Stimulated activated memory B cell treated with anti-CD40 and anti-IgM and Interleukin-4, amounts not matched to agents 10 μg/mL and 1 μg/mL and 100 μg/mL, for 72 hours (primary cell): Measurements from ENCODE around the gene CD3G.
"Not testable (repeated sequence)": the region's sequence is repeated elsewhere in the genome, so short reads cannot be mapped to it uniquely, and the experiment has no call there.

Experiments
- ATAC-seq: fragments of 150-1000 bp; cut with Tn5 transposase; 2 replicates; pipeline ENCODE4 v1.10.0; 2021
- H3K27ac Mint-ChIP-seq: one replicate; pipeline ENCODE4 v1.8.0; 2022; ENCODE audit warnings: mild to moderate bottlenecking, mixed read lengths
- H3K27me3 Mint-ChIP-seq: one replicate; pipeline ENCODE4 v1.8.0; 2022; ENCODE audit warnings: mixed read lengths
- H3K36me3 Mint-ChIP-seq: one replicate; pipeline ENCODE4 v1.8.0; 2022; ENCODE audit warnings: mixed read lengths
- H3K4me1 Mint-ChIP-seq: one replicate; pipeline ENCODE4 v1.8.0; 2022; ENCODE audit warnings: mixed read lengths
- H3K4me3 Mint-ChIP-seq: one replicate; pipeline ENCODE4 v1.8.0; 2022; ENCODE audit warnings: mild to moderate bottlenecking, moderate library complexity, mixed read lengths
- H3K9me3 Mint-ChIP-seq: one replicate; pipeline ENCODE4 v1.8.0; 2022; ENCODE audit warnings: mixed read lengths

CD3G gene

GRCh38 chr11:118396097-118396501 is 52.0 kb downstream of the CD3G start:
- no peak overlapping the region for H3K4me3 Mint-ChIP-seq
- H3K27ac Mint-ChIP-seq = peak overlapping the region; percentile 78
- no peaks in the 10 kb centered on the region for H3K27me3 Mint-ChIP-seq
- H3K36me3 Mint-ChIP-seq = peaks cover 30% of the 10 kb centered on the region
- no peak for ATAC-seq
- no peaks in the 10 kb centered on the region for H3K9me3 Mint-ChIP-seq
- peaks cover 18% of the 10 kb centered on the region for H3K4me1 Mint-ChIP-seq

DNA sequence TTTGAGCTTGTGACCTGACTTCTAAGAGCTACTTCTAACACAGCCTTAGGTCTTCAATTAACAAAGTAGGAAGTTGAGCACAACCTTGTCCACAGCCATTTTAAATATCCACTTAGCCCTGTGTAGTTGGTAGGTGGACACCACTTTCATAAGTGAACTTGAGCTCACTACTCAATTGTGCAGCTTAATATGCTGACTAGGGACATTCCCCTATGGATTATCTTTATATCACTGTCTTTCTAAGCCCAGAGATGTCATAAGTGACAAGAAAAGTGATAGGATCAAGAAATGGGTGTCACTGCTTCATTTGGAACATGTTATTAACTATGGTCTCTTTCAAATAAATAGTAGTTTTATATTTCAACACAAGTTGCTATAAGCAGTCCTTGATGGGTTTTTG is 53.3 kb downstream of the CD3G start:
- Mint-ChIP-seq H3K4me3 (no peak overlapping the region), H3K36me3 (peaks cover 26% of the 10 kb centered on the region), H3K27ac (no peak overlapping the region), H3K9me3 (no peaks in the 10 kb centered on the region), H3K27me3 (no peaks in the 10 kb centered on the region), H3K4me1 (peaks cover 25% of the 10 kb centered on the region)
- ATAC-seq = no peak

DNA sequence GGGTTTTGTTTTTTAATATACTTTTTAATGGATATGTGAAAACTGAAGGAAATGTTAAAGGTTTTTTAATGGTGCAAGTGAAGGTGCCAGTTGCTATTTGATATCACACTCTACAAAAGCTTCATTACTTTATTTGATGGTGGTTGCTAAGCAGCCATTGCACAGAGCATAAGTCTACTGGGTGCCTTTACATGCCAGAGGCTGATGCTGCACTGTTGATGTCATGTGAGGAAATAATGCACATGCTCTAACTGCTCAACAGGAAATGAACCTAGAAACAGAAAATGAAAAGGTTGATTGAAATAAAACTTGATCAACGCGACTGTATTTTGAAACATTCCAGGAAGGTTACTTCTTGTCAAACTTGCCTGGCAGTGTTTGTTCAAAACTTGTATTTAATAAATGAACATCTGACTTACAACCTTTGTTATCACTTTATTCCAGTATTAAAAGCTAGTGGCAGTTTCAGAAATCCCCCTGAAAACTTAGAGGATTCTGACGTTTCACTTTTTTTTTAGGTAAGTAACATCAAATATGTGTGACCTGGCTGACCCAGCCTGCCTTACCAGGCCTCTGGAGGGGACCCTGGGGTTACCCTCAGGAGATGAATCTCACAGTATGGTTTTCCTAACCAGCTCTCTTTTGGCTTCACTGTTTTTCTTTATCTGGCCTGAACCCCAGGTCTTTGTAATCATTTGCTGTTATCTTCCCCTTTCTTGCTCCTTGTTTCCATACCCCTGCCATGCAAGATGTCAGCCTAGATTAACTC is 54.8 kb downstream of the CD3G start:
- peak overlapping the region; percentile 99 for H3K27ac Mint-ChIP-seq
- H3K27me3 Mint-ChIP-seq = no peaks in the 10 kb centered on the region
- peaks cover 19% of the 10 kb centered on the region for H3K36me3 Mint-ChIP-seq
- H3K4me3 Mint-ChIP-seq = no peak overlapping the region
- ATAC-seq = no peak
- no peaks in the 10 kb centered on the region for H3K9me3 Mint-ChIP-seq
- H3K4me1 Mint-ChIP-seq = peaks cover 33% of the 10 kb centered on the region

- ATAC-seq = peak; percentile 89
- peaks cover 56% of the 10 kb centered on the region for H3K4me1 Mint-ChIP-seq
- H3K36me3 Mint-ChIP-seq = peaks cover 17% of the 10 kb centered on the region
- H3K27ac Mint-ChIP-seq = peak within 1 kb of the TSS; percentile 99
- peak within 1 kb of the TSS; percentile 90 for H3K4me3 Mint-ChIP-seq
- no peaks in the 10 kb centered on the region for H3K9me3 Mint-ChIP-seq
- H3K27me3 Mint-ChIP-seq = no peaks in the 10 kb centered on the region
These were observed 57.2 kb downstream of the CD3G start, which contains the start of gene ATP5MG for GRCh38 chr11:118401151-118401879. Gene ATP5MG (plus strand): TSS chr11:118401606. CDS start chr11:118401666, 60 bp downstream.

DNA sequence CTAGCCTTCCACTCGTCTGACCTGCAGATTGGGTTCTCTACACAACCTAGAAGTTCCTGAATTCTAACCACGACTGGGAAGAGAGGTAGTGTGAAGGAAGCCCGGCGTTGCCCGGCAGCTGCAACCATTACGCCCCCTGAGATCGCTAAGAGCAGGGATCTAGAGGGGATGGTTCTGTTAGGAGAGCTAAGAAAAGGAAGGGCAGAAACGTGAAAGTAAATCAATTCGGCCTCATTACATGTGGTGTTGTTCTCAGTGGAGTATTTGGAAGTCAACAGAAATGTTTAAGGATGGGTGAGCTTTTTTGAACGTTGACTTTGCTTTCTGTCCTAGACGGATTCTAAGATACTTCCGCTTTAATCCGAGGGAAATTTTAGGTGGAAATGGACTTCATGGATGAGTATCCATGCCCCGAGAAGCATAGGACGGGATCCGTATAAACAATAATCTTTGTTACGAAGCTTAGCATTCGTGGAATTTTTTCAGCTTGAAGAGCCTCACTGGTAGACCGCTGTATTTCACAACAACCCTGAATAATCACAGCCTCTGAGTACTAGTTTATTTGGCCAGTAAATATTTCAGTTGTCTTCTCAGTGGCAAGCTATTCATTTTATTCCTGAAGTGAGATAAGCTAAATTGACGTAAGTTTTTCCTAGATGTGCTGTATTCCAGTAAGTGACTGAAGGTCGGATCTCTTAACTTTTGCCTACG is 57.9 kb downstream of the CD3G start:
- Mint-ChIP-seq H3K27ac (peak overlapping the region; percentile 99), H3K4me1 (peaks cover 62% of the 10 kb centered on the region), H3K9me3 (no peaks in the 10 kb centered on the region), H3K27me3 (no peaks in the 10 kb centered on the region), H3K36me3 (peaks cover 18% of the 10 kb centered on the region), H3K4me3 (peak overlapping the region; percentile 90)
- no peak for ATAC-seq

- Mint-ChIP-seq H3K36me3 (peaks cover 19% of the 10 kb centered on the region), H3K27ac (peak overlapping the region; percentile 99), H3K4me3 (peak overlapping the region; percentile 90), H3K4me1 (peaks cover 62% of the 10 kb centered on the region)
- H3K9me3 Mint-ChIP-seq, ATAC-seq, H3K27me3 Mint-ChIP-seq: not testable (repeated sequence)
These were observed 58.5 kb downstream of the CD3G start for GRCh38 chr11:118402594-118402993.
